Stimulated activated CD4-positive, alpha-beta T cell treated with anti-CD3 and anti-CD28 coated beads, TNF-alpha, amount 100 ng/mL, for 24 hours (primary cell): ENCODE results near the gene CCNI2.
"Not testable (repeated sequence)": the region's sequence is repeated elsewhere in the genome, so short reads cannot be mapped to it uniquely, and the experiment has no call there.

ENCODE experiments used
- DNase-seq, 3 experiments: peaks; one replicate each; pipeline ENCODE4 v3.0.0-alpha.2; 2020; ENCODE audit warnings: low read depth in 3 of 3

Gene CCNI2

DNA sequence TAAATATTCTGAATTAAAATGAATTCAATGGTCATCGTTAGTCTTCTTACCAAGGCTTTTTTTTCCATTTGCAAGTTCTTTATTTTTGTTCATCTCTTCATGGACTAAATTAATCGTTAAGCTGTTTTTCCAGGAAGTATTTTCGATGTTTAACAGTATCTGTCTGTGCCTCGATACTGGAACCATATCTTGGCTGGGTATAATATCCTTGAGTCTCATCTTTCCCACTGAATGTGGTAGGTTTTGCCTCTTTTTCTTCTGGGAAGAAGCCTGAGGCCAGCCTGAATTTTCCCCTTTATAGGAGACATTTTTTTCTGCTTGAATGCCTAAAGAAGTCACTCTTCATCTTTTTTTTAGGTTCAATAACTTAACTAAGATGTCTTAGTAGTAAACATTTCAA, 33.8 kb downstream of the CCNI2 start:
- no peak for DNase-seq

GRCh38 chr5:132782101-132782500, 34.9 kb downstream of the CCNI2 start:
- DNase-seq, result no peak

GRCh38 chr5:132785365-132785764, 38.1 kb downstream of the CCNI2 start:
- no peak for DNase-seq

GRCh38 chr5:132785864-132786263, 38.6 kb downstream of the CCNI2 start:
- no peak for DNase-seq

DNA sequence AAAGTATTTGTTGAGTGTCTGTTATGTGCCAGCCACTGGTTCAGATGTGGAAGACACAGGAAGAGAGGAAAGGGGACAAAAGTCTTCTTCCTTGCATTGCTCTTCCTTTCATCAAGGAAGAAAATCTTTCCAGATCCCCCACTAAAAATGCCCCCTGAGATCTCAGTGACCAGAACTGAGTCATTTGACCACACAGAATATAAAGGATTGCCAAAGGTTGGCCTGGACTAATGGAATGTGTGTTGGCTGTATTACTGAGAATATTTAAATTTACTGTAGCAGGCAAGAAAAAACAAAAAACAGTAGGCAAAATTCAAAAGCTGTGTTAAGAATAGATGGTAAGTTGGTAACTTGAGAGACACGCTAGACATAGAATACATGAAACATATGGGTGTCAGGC, 39.9 kb downstream of the CCNI2 start:
- DNase-seq, result no peak

DNA sequence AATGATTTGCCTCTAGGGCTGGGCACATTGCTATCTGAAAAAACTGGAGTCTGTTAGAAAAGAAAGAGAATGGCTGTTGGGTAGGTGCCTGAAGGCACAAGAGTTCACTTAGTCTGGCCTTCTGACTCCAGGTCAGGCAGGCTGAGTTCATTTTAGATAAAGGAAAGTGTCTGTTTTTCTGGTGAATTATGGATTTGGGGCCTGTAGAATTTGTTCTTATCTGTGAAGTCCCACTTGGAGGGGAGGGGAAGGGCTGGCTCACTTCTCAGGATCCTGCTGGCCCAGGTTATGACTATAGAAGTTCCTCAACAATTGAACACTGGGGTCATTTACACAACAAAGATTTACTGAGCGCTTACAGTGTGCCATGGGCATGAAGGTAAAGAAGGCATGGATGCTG, 41.3 kb downstream of the CCNI2 start:
- DNase-seq, result no peak

- no peak for DNase-seq
Measured at GRCh38 chr5:132788990-132789886, 42.0 kb downstream of the CCNI2 start.

DNA sequence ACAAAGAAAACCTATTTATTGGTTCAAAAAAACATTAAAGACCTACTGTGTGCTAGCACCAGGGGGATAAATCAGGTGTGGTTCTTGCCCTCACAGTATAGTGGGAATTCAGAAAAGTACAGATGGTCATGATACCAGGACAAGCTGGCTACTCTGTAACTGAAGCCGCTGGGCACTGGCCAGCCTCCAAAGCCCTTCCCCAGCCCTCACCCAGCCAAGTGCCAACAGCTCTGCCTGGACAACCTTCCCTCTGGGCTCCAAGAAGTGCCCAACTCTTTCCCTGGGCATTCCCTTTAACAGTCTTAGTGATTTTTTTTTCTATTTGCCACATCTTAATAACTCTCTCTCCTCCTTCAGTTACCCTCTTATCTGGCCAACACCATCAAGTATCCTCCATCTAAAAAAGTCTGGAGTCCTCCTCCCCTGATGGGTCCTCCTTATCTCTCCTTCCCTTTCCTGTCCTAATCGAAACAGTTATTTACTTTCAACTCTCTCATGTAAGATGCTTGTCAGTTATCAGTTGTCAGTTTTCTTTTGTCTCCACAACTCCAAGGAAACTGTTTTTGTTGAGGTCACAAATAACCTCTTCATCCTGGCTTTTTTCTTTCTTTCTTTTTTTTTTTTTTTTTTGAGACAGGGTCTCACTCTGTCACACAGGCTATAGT, 43.1 kb downstream of the CCNI2 start:
- DNase-seq, result no peak

- DNase-seq, result no peak
Measured at GRCh38 chr5:132791026-132791425, 43.8 kb downstream of the CCNI2 start.

DNA sequence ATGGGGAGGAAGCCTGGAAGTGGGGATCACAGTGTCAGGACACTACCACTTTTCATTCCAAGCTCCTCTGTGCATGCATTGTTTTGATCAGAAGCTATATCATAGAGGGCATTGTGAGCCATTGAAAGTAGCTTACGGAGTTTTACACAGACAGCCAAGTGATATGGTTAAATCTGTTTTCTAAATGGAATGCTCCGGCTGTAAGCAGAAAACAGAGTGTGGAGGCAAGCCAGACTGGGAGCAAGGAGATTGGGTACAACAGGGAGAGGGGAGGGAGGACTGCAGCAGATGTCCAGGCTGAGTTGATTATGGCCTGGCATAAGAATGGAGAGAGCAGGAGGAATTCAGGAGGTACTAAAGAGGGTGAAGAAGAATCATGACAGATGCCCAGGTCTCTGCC, 50.4 kb downstream of the CCNI2 start:
- no peak for DNase-seq

GRCh38 chr5:132799392-132799791, 52.2 kb downstream of the CCNI2 start:
- DNase-seq, result no peak

DNA sequence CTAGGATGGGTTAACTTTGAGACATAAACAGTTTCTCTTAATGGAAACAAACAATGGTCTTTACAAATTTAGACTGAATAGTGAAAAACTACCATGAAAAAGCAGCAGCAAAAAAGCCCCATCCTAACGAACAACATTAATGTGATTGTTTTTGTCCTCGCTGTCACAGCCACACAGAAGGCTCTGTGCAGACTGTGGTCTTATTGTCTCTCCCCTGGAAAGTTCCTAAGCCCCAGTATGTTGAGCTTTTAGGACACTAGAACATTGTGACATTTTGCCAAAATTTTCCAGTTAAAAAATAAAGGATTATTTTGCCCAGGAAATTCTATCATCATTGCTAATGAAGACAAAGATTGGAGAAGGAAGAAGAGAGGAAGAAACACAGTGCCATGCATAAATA, 53.3 kb downstream of the CCNI2 start:
- no peak for DNase-seq

GRCh38 chr5:132802044-132802684, 54.9 kb downstream of the CCNI2 start:
- DNase-seq, result no peak

DNA sequence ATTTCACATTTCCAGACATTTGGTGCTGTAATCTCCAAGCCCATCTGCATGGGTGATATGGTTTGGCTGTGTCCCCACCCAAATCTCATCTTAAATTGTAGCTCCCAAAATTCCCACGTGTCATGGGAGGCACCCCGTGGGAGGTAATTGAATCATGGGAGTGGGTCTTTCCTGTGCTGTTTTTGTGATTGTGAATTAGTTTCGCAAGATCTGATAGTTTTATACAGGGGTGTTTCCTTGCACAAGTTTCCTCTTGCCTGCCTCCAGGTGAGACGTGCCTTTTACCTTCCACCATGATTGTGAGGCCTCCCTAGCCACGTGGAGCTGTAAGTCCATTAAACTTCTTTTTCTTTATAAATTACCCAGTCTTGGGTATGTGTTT, 55.5 kb downstream of the CCNI2 start:
- DNase-seq, result not testable (repeated sequence)
